Nephron progenitor cell (in vitro differentiated cells): ENCODE data around the gene DNTT.

Experiments used
- DNase-seq: peaks from one replicate; pipeline ENCODE4 v3.0.0; 2021
- H3K27ac Mint-ChIP-seq: 2 replicates; pipeline ENCODE4 v1.8.0; 2021; ENCODE audit warnings: mild to moderate bottlenecking, moderate library complexity, mixed read lengths
- H3K27me3 Mint-ChIP-seq: 2 replicates; pipeline ENCODE4 v1.8.0; 2021; ENCODE audit warnings: mild to moderate bottlenecking, low read depth, mixed read lengths; ENCODE audit not compliant: poor library complexity
- H3K36me3 Mint-ChIP-seq: 2 replicates; pipeline ENCODE4 v1.8.0; 2021; ENCODE audit warnings: low read depth, mixed read lengths
- H3K4me1 Mint-ChIP-seq: 2 replicates; pipeline ENCODE4 v1.8.0; 2021; ENCODE audit warnings: mixed read lengths
- H3K4me3 Mint-ChIP-seq: 2 replicates; pipeline ENCODE4 v1.8.0; 2021; ENCODE audit warnings: mild to moderate bottlenecking, moderate library complexity, mixed read lengths
- H3K9me3 Mint-ChIP-seq: 2 replicates; pipeline ENCODE4 v1.8.0; 2021; ENCODE audit warnings: mild to moderate bottlenecking, moderate library complexity, mixed read lengths
- CTCF ChIP-seq: fragments of 200-600 bp; sonication (generic); IDR thresholded peaks from 2 replicates; pipeline ENCODE4 v1.5.0; 2021; ENCODE audit warnings: antibody characterized with exemption

DNTT gene

GRCh38 chr10:96359616-96360015, 55.4 kb downstream of the DNTT start:
- peak overlapping the region; percentile 60 for H3K27ac Mint-ChIP-seq
- H3K9me3 Mint-ChIP-seq: peaks cover 3% of the 10 kb centered on the region
- H3K27me3 Mint-ChIP-seq: peaks cover 8% of the 10 kb centered on the region
- H3K4me1 Mint-ChIP-seq: peaks cover 15% of the 10 kb centered on the region
- TF ChIP-seq CTCF: no peak
- H3K36me3 Mint-ChIP-seq: no peaks in the 10 kb centered on the region
- DNase-seq: no peak
- no peak overlapping the region for H3K4me3 Mint-ChIP-seq

- H3K4me1 Mint-ChIP-seq: peaks cover 15% of the 10 kb centered on the region
- no peak for DNase-seq
- no peak for TF ChIP-seq CTCF
- peaks cover 8% of the 10 kb centered on the region for H3K27me3 Mint-ChIP-seq
- H3K4me3 Mint-ChIP-seq: no peak overlapping the region
- H3K36me3 Mint-ChIP-seq: no peaks in the 10 kb centered on the region
- peaks cover 3% of the 10 kb centered on the region for H3K9me3 Mint-ChIP-seq
- no peak overlapping the region for H3K27ac Mint-ChIP-seq
Measured at GRCh38 chr10:96360331-96360730, 56.1 kb downstream of the DNTT start.

GRCh38 chr10:96360766-96361165, 56.5 kb downstream of the DNTT start:
- no peak for DNase-seq
- Mint-ChIP-seq H3K9me3 (peaks cover 3% of the 10 kb centered on the region), H3K27me3 (peaks cover 7% of the 10 kb centered on the region), H3K36me3 (no peaks in the 10 kb centered on the region), H3K4me1 (peaks cover 15% of the 10 kb centered on the region), H3K4me3 (no peak overlapping the region), H3K27ac (no peak overlapping the region)
- TF ChIP-seq CTCF: no peak

- Mint-ChIP-seq H3K9me3 (peaks cover 3% of the 10 kb centered on the region), H3K4me1 (peaks cover 1% of the 10 kb centered on the region), H3K36me3 (no peaks in the 10 kb centered on the region), H3K27ac (no peak overlapping the region), H3K27me3 (no peaks in the 10 kb centered on the region), H3K4me3 (no peak overlapping the region)
- TF ChIP-seq CTCF: no peak
- DNase-seq: no peak
Measured at GRCh38 chr10:96365571-96365970, 61.3 kb downstream of the DNTT start.

GRCh38 chr10:96366508-96366907, 62.3 kb downstream of the DNTT start:
- Mint-ChIP-seq H3K4me1 (no peaks in the 10 kb centered on the region), H3K9me3 (peaks cover 3% of the 10 kb centered on the region), H3K27me3 (no peaks in the 10 kb centered on the region), H3K27ac (no peak overlapping the region), H3K4me3 (no peak overlapping the region), H3K36me3 (no peaks in the 10 kb centered on the region)
- DNase-seq: no peak
- TF ChIP-seq CTCF: no peak

GRCh38 chr10:96367470-96367869, 63.2 kb downstream of the DNTT start:
- no peaks in the 10 kb centered on the region for H3K27me3 Mint-ChIP-seq
- TF ChIP-seq CTCF: no peak

More at GRCh38 chr10:96367470-96367869, 63.2 kb downstream of the DNTT start:
- peaks cover 3% of the 10 kb centered on the region for H3K9me3 Mint-ChIP-seq
- H3K4me3 Mint-ChIP-seq: no peak overlapping the region
- no peak for DNase-seq
- H3K4me1 Mint-ChIP-seq: no peaks in the 10 kb centered on the region
- no peak overlapping the region for H3K27ac Mint-ChIP-seq
- H3K36me3 Mint-ChIP-seq: no peaks in the 10 kb centered on the region
